ENCODE measurements around the gene PRKCE.
A peak's percentile ranks its signal among the peaks of the same experiment; 100 is the strongest.

GRCh38 chr2:45712570-45712969, 61.1 kb downstream of the PRKCE start:
- TF ChIP-seq CTCF (conservative IDR thresholded peaks at IDR 0.05) (peak; percentile 57), EZH2 (IDR thresholded peaks at IDR 0.05; ENCODE audit: low read depth) (no peak)
